Cortex of kidney (tissue), 1 donor: Measurements from ENCODE around the gene SMYD3.

ENCODE experiments used
- DNase-seq: peaks from one replicate; lab custom pipeline; 2025; lab: John Stamatoyannopoulos, UW

SMYD3 gene

GRCh38 chr1:245906207-245906606 lies 600.9 kb downstream of the SMYD3 start:
- DNase-seq = no peak

GRCh38 chr1:245903851-245904250 lies 603.2 kb downstream of the SMYD3 start:
- no peak for DNase-seq

- DNase-seq = no peak
Observed at GRCh38 chr1:245901565-245901964, 605.5 kb downstream of the SMYD3 start.

GRCh38 chr1:245901037-245901436 lies 606.0 kb downstream of the SMYD3 start:
- no peak for DNase-seq

GRCh38 chr1:245898581-245898980 lies 608.5 kb downstream of the SMYD3 start:
- no peak for DNase-seq

GRCh38 chr1:245896258-245896657 lies 610.8 kb downstream of the SMYD3 start:
- DNase-seq = no peak

- no peak for DNase-seq
Observed at GRCh38 chr1:245895455-245895959, 611.6 kb downstream of the SMYD3 start.

- no peak for DNase-seq
Observed at GRCh38 chr1:245894843-245895242, 612.2 kb downstream of the SMYD3 start.

- no peak for DNase-seq
Observed at GRCh38 chr1:245893025-245893424, 614.1 kb downstream of the SMYD3 start.

GRCh38 chr1:245888809-245889208 lies 618.3 kb downstream of the SMYD3 start:
- no peak for DNase-seq

GRCh38 chr1:245887829-245888228 lies 619.2 kb downstream of the SMYD3 start:
- DNase-seq = no peak

- no peak for DNase-seq
Observed at GRCh38 chr1:245881767-245882391, 625.2 kb downstream of the SMYD3 start.

- no peak for DNase-seq
Observed at GRCh38 chr1:245880754-245881403, 626.2 kb downstream of the SMYD3 start.

GRCh38 chr1:245879091-245879490 lies 628.0 kb downstream of the SMYD3 start:
- DNase-seq = no peak

- no peak for DNase-seq
Observed at GRCh38 chr1:245878585-245878984, 628.5 kb downstream of the SMYD3 start.

- DNase-seq = no peak
Observed at GRCh38 chr1:245877976-245878375, 629.1 kb downstream of the SMYD3 start.

GRCh38 chr1:245876586-245876985 lies 630.5 kb downstream of the SMYD3 start:
- no peak for DNase-seq

GRCh38 chr1:245875581-245876261 lies 631.4 kb downstream of the SMYD3 start:
- no peak for DNase-seq

GRCh38 chr1:245874942-245875580 lies 632.0 kb downstream of the SMYD3 start:
- no peak for DNase-seq

- no peak for DNase-seq
Observed at GRCh38 chr1:245873883-245874671, 633.0 kb downstream of the SMYD3 start.

GRCh38 chr1:245873068-245873467 lies 634.0 kb downstream of the SMYD3 start:
- no peak for DNase-seq

GRCh38 chr1:245872475-245872874 lies 634.6 kb downstream of the SMYD3 start:
- DNase-seq = no peak
